SK-N-SH (cell line): ENCODE results near the gene TMEM14A. TPM values are rescaled to one million over a fixed set of nuclear protein-coding genes. Genes with fewer than 3 reads are reported as not detected.

Experiments used
- CTCF ChIA-PET: fragments of 300-600, 350-600 bp; formaldehyde crosslinking; extraction: SDS; loops from one replicate; lab custom pipeline; 2021; lab: Yijun Ruan, JAX
- POLR2A ChIA-PET: fragments of 350-600 bp; sonication (Branson Sonifier 250); formaldehyde crosslinking; extraction: SDS; loops from one replicate; lab custom pipeline; 2020; ENCODE audit warnings: antibody characterized with exemption, inconsistent platforms; lab: Yijun Ruan, JAX
- DNase-seq: peaks from one replicate; pipeline ENCODE4 v3.0.0; 2012
- H2AFZ ChIP-seq: fragments of 200-600 bp; sonication (generic); 2 replicates; pipeline ENCODE4 v1.8.1; 2016; ENCODE audit warnings: antibody characterized with exemption, mild to moderate bottlenecking, low read depth
- H3F3A ChIP-seq: fragments of 200-600 bp; sonication (generic); replicated peaks from 2 replicates; pipeline ENCODE3; 2016; ENCODE audit warnings: antibody characterized with exemption, mild to moderate bottlenecking; ENCODE audit not compliant: insufficient read depth
- H3K27ac ChIP-seq, 2 experiments: fragments of 200-500 bp in 1 of 2; fragments of 200-600 bp in 1 of 2; sonication (Bioruptor generic) in 1 of 2; sonication (generic), shearing (Covaris generic) in 1 of 2; 2 replicates each; pipeline versions ENCODE4 v1.5.1 to v1.6.1; 2014 to 2016; ENCODE audit warnings: low read depth in 2 of 2, inconsistent platforms in 1 of 2, low read length in 1 of 2, mild to moderate bottlenecking in 1 of 2, mixed read lengths in 1 of 2
- H3K27me3 ChIP-seq: fragments of 200-600 bp; sonication (generic), shearing (Covaris generic); 2 replicates; pipeline ENCODE4 v1.6.1; 2016; ENCODE audit warnings: mixed run types; ENCODE audit not compliant: insufficient read depth
- H3K36me3 ChIP-seq, 2 experiments: fragments of 200-500 bp in 1 of 2; fragments of 200-600 bp in 1 of 2; sonication (Bioruptor generic) in 1 of 2; sonication (generic) in 1 of 2; replicated peaks in 1 of 2; 2 replicates each; pipeline versions ENCODE3 to v1.5.1; 2014 to 2016; ENCODE audit warnings: low read length in 1 of 2, mild to moderate bottlenecking in 1 of 2; ENCODE audit not compliant: insufficient read depth in 2 of 2, control insufficient read depth in 1 of 2
- H3K4me1 ChIP-seq, 2 experiments: fragments of 200-500 bp in 1 of 2; fragments of 200-600 bp in 1 of 2; sonication (Bioruptor generic) in 1 of 2; sonication (generic), shearing (Covaris generic) in 1 of 2; 2 replicates each; pipeline versions ENCODE4 v1.5.1 to v1.6.1; 2014 to 2016; ENCODE audit warnings: low read depth in 1 of 2, low read length in 1 of 2, mixed run types in 1 of 2; ENCODE audit not compliant: insufficient read depth in 2 of 2, control insufficient read depth in 1 of 2
- H3K4me2 ChIP-seq: fragments of 200-600 bp; sonication (generic), shearing (Covaris generic); 2 replicates; pipeline ENCODE4 v1.6.1; 2017; ENCODE audit warnings: mixed run types
- H3K4me3 ChIP-seq, 2 experiments: fragments of 200-500 bp in 1 of 2; fragments of 200-600 bp in 1 of 2; sonication (Bioruptor generic) in 1 of 2; sonication (generic), shearing (Covaris generic) in 1 of 2; 2 replicates each; pipeline versions ENCODE4 v1.5.1 to v1.8.1; 2014 to 2016; ENCODE audit warnings: low read depth in 2 of 2, inconsistent platforms in 1 of 2, low read length in 1 of 2, mild to moderate bottlenecking in 1 of 2, mixed read lengths in 1 of 2, moderate library complexity in 1 of 2
- H3K79me2 ChIP-seq: fragments of 200-600 bp; sonication (generic); 2 replicates; pipeline ENCODE4 v1.8.1; 2017; ENCODE audit warnings: mild to moderate bottlenecking; ENCODE audit not compliant: insufficient read depth
- H3K9ac ChIP-seq: fragments of 200-600 bp; sonication (generic); 2 replicates; pipeline ENCODE4 v1.6.1; 2017; ENCODE audit warnings: mixed run types
- H3K9me2 ChIP-seq: fragments of 200-600 bp; sonication (generic); 2 replicates; pipeline ENCODE4 v1.6.1; 2017; ENCODE audit warnings: mixed run types
- H3K9me3 ChIP-seq: fragments of 200-600 bp; sonication (generic); 2 replicates; pipeline ENCODE4 v1.6.1; 2017; ENCODE audit warnings: mixed run types, mild to moderate bottlenecking, moderate library complexity
- H4K20me1 ChIP-seq: fragments of 200-600 bp; sonication (generic); 2 replicates; pipeline ENCODE4 v1.6.1; 2017; ENCODE audit warnings: mild to moderate bottlenecking, mixed run types; ENCODE audit not compliant: insufficient read depth
- CHD2 ChIP-seq: fragments of 150-350 bp; IDR thresholded peaks from 2 replicates; pipeline ENCODE4 v1.6.1; 2018; ENCODE audit warnings: low read length; ENCODE audit not compliant: partially characterized antibody
- CTCF ChIP-seq: fragments of 200-600 bp; sonication (generic); IDR thresholded peaks from 2 replicates; pipeline ENCODE4 v1.6.1; 2017; ENCODE audit warnings: antibody characterized with exemption, mild to moderate bottlenecking, moderate library complexity
- ELF1 ChIP-seq: IDR thresholded peaks from 2 replicates; pipeline ENCODE4 v1.4.0; 2012
- EP300 ChIP-seq, 2 experiments: IDR thresholded peaks; 2 replicates each; pipeline versions ENCODE4 v1.4.0 to v1.6.1; 2012; ENCODE audit warnings: borderline replicate concordance in 1 of 2, low read depth in 1 of 2, low read length in 1 of 2
- FOSL2 ChIP-seq: IDR thresholded peaks from 2 replicates; pipeline ENCODE4 v1.4.0; 2012; ENCODE audit warnings: low read depth, mild to moderate bottlenecking, moderate library complexity, borderline replicate concordance
- FOXJ3 ChIP-seq: sonication (generic); formaldehyde crosslinking; IDR thresholded peaks from 2 replicates; pipeline ENCODE4 v1.5.1; 2020; ENCODE audit warnings: mild to moderate bottlenecking, missing genetic modification reagents
- FOXM1 ChIP-seq: IDR thresholded peaks from 2 replicates; pipeline ENCODE4 v1.4.0; 2012; ENCODE audit warnings: low read depth, mild to moderate bottlenecking
- GATA2 ChIP-seq: sonication (generic); formaldehyde crosslinking; IDR thresholded peaks from 2 replicates; pipeline ENCODE4 v1.5.0; 2020; ENCODE audit warnings: mild to moderate bottlenecking, missing genetic modification reagents
- JUND ChIP-seq: IDR thresholded peaks from 2 replicates; pipeline ENCODE4 v1.4.0; 2012
- POLR2AphosphoS5 ChIP-seq: IDR thresholded peaks from 2 replicates; pipeline ENCODE4 v1.6.1; 2012; ENCODE audit warnings: low read depth, low read length
- RAD21 ChIP-seq: IDR thresholded peaks from 2 replicates; pipeline ENCODE4 v1.6.1; 2012; ENCODE audit warnings: mild to moderate bottlenecking, low read length
- RFX5 ChIP-seq: IDR thresholded peaks from 2 replicates; pipeline ENCODE4 v1.6.1; 2012; ENCODE audit warnings: mild to moderate bottlenecking, improper control_type of control experiment, low read length
- RXRA ChIP-seq: IDR thresholded peaks from 2 replicates; pipeline ENCODE4 v1.4.0; 2012; ENCODE audit warnings: low read depth, mild to moderate bottlenecking, borderline replicate concordance
- TAF1 ChIP-seq: IDR thresholded peaks from 2 replicates; pipeline ENCODE4 v1.6.1; 2012; ENCODE audit warnings: low read depth, mild to moderate bottlenecking, low read length, moderate library complexity, borderline replicate concordance
- TCF12 ChIP-seq: IDR thresholded peaks from 2 replicates; pipeline ENCODE4 v1.4.0; 2012
- USF2 ChIP-seq: fragments of 150-350 bp; IDR thresholded peaks from 2 replicates; pipeline ENCODE4 v1.6.1; 2017; ENCODE audit warnings: antibody characterized with exemption, low read length, low read depth, borderline replicate concordance
- YY1 ChIP-seq: IDR thresholded peaks from 2 replicates; pipeline ENCODE4 v1.4.0; 2012; ENCODE audit warnings: low read depth, mild to moderate bottlenecking
- WGBS: methylation state at CpG from one replicate; pipeline ENCODE4 v1.1.6; 2017; ENCODE audit warnings: low lambda C conversion rate; 5-methylcytosine and 5-hydroxymethylcytosine counted together
- polyA plus RNA-seq, 3 experiments: library from polyadenylated mRNA; depleted of rRNA; stranded (reverse); fragments of >200 nt; gene quantifications; 2 replicates each; pipeline ENCODE4 v1.2.3, GENCODE V29; 2012
- TF ChIP-seq, protein P1 (sequence below): IDR thresholded peaks from 2 replicates; pipeline ENCODE4 v1.4.0; 2012; ENCODE audit warnings: low read depth, borderline replicate concordance
- TF ChIP-seq, protein P2 (sequence below): IDR thresholded peaks from 2 replicates; pipeline ENCODE4; 2012
- TF ChIP-seq, protein P3 (sequence below): IDR thresholded peaks from 2 replicates; pipeline ENCODE4 v1.4.0; 2012; ENCODE audit warnings: low read depth, borderline replicate concordance

Gene TMEM14A
- polyA plus RNA-seq, 1 of the 3 experiments (the other 2 are of a cell fraction), result 42.4 TPM

DNA sequence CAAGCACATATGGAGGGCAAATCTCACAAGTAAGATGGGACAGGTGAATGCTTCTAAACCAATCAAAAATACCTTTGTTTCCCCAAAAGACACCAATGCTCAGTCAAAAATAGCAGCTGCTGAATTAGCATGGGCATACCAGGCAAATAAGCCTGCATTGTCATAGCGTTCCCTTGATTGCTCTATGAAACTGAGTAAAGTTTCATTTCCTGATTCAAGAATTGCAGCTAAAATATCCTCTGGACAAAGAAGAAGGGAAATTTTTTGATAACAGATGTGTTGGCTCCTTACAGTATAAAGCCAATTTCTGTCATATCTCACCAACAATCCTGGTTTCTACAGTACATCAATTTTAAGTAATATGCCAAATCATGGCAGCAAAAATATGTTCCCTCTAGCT lies 3.3 kb upstream of the TMEM14A start (continued):
- no peak for TF ChIP-seq USF2
- TF ChIP-seq, protein P1, sequence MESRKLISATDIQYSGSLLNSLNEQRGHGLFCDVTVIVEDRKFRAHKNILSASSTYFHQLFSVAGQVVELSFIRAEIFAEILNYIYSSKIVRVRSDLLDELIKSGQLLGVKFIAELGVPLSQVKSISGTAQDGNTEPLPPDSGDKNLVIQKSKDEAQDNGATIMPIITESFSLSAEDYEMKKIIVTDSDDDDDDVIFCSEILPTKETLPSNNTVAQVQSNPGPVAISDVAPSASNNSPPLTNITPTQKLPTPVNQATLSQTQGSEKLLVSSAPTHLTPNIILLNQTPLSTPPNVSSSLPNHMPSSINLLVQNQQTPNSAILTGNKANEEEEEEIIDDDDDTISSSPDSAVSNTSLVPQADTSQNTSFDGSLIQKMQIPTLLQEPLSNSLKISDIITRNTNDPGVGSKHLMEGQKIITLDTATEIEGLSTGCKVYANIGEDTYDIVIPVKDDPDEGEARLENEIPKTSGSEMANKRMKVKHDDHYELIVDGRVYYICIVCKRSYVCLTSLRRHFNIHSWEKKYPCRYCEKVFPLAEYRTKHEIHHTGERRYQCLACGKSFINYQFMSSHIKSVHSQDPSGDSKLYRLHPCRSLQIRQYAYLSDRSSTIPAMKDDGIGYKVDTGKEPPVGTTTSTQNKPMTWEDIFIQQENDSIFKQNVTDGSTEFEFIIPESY, result no peak

DNA sequence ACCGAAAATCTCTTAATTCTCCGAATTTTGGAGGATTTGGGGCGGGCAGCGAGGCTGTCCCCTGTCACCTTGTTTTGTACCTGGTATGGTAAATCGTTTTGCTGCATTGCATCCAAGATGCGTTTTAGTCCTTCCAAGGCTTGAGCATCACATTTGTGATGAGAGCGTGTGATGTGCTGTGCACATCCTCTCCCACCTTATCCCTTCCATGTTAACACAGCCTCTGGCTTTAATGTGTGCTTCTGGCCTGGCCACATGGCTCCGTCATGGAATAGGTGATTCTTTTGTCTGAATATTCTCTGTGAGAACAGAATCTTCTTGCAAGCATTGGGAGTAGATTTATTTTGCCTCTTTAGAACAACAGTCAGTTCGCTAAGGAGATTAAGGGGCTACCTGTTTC lies 763 bp downstream of the TMEM14A start:
- peak overlapping the region; percentile 81 to 92 for H3K4me3 ChIP-seq
- H3K9me3 ChIP-seq, result no peaks in the 10 kb centered on the region
- H3K4me2 ChIP-seq, result peak overlapping the region; percentile 85
- H3K4me1 ChIP-seq, result peaks cover 3 to 24% of the 10 kb centered on the region in 2 experiments; a peak in 1 of 4 replicates
- peak overlapping the region; percentile 98; the same call in 1 of the 2 replicates for H2AFZ ChIP-seq
- POLR2A ChIA-PET, result interaction anchor here (0.8 kb wide), 1 partner anchor 250 kb away, joined by 3 read pairs; no protein-coding TSS in a partner anchor
- peaks cover 22% of the 10 kb centered on the region for H3F3A ChIP-seq
- H3K79me2 ChIP-seq, result peaks cover 18% of the 10 kb centered on the region
- H4K20me1 ChIP-seq, result no peaks in the 10 kb centered on the region
- peak overlapping the region; percentile 67; the same call in 1 of the 2 replicates for H3K9ac ChIP-seq
- H3K36me3 ChIP-seq, result peaks cover 9% of the 10 kb centered on the region in 2 experiments
- H3K27ac ChIP-seq, result no peak overlapping the region; a peak in 1 of 4 replicates
- TF ChIP-seq ELF1, result no peak
- TF ChIP-seq CHD2, result no peak
- TF ChIP-seq FOXM1, result no peak
- TF ChIP-seq JUND, result no peak
- no peak for TF ChIP-seq FOSL2
- no peak for TF ChIP-seq FOXJ3
- TF ChIP-seq, protein P2, sequence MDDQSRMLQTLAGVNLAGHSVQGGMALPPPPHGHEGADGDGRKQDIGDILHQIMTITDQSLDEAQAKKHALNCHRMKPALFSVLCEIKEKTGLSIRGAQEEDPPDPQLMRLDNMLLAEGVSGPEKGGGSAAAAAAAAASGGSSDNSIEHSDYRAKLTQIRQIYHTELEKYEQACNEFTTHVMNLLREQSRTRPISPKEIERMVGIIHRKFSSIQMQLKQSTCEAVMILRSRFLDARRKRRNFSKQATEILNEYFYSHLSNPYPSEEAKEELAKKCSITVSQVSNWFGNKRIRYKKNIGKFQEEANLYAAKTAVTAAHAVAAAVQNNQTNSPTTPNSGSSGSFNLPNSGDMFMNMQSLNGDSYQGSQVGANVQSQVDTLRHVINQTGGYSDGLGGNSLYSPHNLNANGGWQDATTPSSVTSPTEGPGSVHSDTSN, result no peak
- TF ChIP-seq GATA2, result no peak
- no peak for TF ChIP-seq TAF1
- no peak for TF ChIP-seq RFX5
- TF ChIP-seq, protein P1, result no peak
- TF ChIP-seq, protein P3, sequence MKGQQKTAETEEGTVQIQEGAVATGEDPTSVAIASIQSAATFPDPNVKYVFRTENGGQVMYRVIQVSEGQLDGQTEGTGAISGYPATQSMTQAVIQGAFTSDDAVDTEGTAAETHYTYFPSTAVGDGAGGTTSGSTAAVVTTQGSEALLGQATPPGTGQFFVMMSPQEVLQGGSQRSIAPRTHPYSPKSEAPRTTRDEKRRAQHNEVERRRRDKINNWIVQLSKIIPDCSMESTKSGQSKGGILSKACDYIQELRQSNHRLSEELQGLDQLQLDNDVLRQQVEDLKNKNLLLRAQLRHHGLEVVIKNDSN, result no peak
- no peak for TF ChIP-seq POLR2AphosphoS5
- no peak for TF ChIP-seq USF2
- TF ChIP-seq RXRA, result no peak
- TF ChIP-seq YY1, result no peak
- no peak for TF ChIP-seq TCF12
- TF ChIP-seq EP300 (IDR thresholded peaks at IDR 0.05; ENCODE audit: borderline replicate concordance in 1 of 2, low read depth in 1 of 2, low read length in 1 of 2), result no peak
- TF ChIP-seq RAD21, result no peak
- no peak for TF ChIP-seq CTCF
- 47% methylated on average over 9 of the region's 9 CpGs for WGBS
- no peaks in the 10 kb centered on the region for H3K27me3 ChIP-seq
- CTCF ChIA-PET, result interaction anchor here (0.9 to 2.6 kb wide), 5 partner anchors 20 to 264 kb away, joined by 3 to 11 read pairs (median 6); no protein-coding TSS in a partner anchor
- DNase-seq, result no peak
- no peaks in the 10 kb centered on the region for H3K9me2 ChIP-seq
